GM19463 (cell line): ENCODE data around the gene ELFN2.

Experiments
- ATAC-seq: cut with Tn5 transposase; IDR thresholded peaks from one replicate; pipeline ENCODE4 v1.9.1; 2021; ENCODE audit warnings: mild to moderate bottlenecking, moderate library complexity; ENCODE audit not compliant: unreplicated experiment

The ELFN2 gene

DNA sequence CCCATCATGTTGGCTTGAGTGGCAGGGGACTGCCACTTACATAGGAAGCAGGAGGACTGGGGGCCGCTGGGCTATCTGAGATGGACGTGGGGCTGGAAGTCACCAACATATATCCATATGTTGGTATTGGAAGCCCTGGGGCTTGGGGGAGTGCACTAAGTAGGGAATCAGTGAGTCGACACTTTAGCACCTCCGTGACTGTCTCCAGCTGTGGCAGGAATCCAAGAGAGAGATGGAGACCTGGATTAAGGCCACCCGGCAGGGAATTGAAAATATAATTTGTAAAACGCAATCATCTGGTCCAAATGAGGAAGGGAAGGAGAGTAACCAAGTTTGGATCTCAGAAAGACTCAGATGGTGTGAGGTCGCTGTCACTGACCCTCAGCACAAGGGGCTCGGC, 68.4 kb downstream of the ELFN2 start:
- no peak for ATAC-seq

DNA sequence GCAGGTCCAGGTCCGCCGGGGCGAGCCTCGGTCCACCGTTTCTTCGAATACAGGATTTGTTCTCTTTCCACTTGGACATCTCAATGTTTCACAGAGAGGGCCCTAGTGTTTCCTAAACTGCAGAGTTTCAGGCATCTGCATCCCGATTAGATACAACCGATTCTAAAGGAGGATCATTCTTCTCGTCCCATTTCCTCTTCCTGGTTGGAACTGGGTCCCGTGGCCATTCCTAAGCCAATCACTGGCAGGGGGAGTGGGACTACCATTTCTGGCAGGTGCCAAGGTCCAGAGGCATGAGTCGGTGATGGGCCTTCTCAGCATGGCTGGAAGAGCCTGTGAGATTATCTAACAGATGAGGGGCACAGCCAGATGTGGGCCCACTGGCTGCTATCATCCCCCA, 68.9 kb downstream of the ELFN2 start:
- ATAC-seq, result no peak

DNA sequence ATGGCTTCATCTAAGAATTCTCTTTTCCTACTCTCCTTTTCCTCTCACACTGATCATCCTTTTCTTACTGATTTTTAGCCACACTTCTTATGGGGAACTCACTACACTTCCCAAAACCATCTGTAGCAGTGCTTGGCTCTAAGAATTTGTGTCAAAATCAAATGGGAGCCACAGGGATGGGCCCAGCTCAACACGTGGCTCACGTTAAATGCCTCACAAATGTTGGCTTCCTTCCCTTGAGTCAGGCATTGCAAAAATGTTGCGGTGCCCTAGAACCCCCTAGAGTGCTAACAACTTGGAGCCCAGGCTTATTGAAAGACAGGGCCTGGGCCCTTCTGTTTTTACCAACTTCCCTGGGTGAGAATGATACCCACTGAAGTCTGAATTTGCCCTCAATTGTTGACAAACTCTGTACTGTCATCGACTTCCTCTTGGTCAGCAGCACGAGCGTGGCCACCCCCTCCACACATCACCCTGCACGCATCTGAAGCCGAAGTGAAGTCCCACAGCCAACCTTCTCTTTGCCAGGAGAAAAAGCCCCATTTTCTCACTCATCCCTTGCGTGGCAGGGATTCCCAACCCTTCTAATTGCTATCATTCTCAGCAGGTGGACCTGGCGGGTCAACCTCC, 69.7 kb downstream of the ELFN2 start:
- no peak for ATAC-seq

DNA sequence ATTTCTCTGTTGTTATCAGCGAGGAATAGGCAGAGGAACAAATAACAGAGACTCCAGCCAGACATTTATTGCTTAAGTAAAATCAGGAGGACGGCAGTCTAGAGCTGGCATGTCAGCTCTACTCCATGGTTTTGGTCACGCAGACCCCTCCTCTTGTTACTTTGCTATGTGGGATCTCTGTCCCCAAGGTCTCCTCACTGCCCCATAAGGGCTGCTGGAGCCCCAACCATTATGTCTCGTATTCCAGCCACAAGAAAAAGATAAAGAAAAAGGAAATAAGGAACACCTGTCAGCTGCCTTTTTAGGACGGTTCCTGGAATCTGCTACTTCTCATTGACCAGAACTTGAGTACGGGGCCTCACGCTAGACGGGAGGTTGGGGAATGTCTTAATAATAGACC, 70.4 kb downstream of the ELFN2 start:
- no peak for ATAC-seq

DNA sequence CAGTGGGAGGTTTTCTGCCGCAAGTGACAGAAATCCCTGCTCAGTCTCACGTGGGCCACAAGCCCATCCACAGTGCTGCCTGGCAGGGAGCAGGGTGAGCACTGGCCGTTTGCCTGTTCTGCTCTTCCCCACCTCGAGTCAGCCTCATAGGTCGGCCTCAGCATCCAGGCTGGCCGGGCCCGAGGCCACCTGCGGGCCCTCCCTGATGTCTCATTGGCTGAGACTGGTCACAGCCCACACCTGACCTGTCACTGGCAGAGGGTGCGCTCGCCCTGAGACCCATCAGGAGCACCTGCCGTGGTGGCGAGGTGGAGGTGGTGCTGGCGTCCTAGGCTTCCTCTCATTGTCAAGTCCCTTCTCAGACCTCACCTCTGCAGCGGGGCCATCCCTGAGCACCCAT, 72.1 kb downstream of the ELFN2 start:
- no peak for ATAC-seq

DNA sequence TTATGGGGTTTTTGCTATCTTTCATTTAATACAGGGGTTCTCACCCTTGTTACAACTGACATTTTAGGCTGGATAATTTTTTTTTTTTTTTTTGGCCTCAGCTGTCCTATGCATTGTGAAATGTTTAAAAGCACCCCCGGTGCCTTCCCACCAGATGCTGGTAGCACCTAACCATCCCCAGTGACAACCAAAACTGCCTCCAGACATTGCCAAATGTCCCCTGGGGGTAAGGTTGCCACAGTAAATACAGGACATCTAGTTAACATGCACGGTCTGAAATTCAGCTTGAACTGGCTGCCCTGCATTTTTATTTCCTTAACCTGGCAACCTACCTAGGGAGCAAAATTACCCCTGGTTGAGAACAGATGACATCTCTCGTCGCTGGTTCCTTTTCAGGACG, 72.6 kb downstream of the ELFN2 start:
- no peak for ATAC-seq

DNA sequence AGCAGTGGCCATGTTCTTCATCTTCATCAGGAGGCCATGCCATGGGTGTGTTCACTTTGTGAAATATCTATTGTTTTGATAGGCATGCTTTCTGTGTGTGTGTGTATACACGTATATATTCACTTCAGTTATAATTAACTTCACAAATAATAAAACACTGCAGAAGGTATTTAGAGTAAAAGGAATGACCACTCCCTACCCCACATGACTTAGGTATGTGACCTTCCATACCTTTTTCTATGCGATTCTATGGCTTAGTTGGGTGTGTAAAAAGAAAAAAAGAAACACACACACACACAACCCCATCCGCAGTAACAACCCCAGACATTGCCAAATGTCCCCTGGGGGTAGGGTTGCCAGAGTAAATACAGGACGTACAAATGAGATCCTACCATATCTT, 73.0 kb downstream of the ELFN2 start:
- no peak for ATAC-seq

DNA sequence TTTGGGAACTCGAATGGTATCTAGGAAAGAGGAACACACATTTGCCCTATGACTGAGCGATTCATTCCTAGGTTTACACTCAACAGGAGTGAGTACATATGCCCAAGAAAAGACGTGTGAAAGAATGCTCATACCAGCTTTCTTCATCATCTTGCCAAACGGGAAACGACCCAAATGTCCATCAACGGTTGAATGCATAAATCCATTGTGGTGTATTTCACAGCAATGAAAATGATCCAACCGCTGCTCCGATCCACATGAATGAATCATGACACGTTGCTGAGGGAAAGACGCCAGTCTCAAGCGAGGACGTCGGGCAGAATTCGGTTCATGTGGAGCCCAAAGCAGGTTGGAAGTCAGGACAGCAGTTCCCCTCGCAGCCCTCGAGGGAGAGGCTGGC, 73.4 kb downstream of the ELFN2 start:
- no peak for ATAC-seq

DNA sequence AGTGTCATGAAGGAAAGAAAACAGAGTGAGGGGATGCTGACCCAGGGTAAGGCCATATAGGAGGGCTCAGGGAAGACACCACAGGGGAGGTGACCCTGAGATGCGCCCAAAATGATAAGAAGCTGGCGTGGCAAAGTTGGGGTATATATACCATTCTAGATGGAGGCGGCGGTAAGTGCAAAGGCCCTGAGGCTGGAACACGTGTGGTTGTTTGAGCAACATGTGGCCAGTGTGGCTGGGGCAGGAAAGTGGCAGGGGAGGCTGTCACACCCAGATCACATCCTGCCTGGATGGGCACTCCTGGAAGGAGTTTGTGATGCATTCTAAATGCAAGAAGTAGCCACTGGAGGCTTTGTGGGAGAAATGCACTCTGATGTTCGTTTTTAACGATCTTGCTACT, 74.8 kb downstream of the ELFN2 start:
- no peak for ATAC-seq

DNA sequence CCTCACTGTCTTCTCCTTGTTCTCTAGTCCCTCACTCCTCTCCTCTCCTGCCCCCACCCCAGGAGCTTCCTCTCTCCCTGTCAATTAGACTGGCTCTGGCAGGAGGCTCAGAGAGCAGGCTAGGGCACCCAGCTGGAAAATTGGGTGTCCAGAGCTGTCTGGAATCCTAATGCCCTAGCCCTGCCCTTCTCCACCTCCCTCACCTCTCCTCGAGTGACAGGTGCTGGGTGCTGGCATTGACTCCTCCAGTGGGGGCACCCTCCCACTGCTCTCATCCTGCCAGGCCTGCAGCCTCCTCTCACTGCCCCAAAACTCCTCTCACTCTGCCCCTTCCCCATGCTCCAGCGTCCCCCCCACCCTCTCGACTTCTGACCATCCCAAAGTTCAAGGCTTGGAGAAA, 76.0 kb downstream of the ELFN2 start:
- ATAC-seq, result no peak

DNA sequence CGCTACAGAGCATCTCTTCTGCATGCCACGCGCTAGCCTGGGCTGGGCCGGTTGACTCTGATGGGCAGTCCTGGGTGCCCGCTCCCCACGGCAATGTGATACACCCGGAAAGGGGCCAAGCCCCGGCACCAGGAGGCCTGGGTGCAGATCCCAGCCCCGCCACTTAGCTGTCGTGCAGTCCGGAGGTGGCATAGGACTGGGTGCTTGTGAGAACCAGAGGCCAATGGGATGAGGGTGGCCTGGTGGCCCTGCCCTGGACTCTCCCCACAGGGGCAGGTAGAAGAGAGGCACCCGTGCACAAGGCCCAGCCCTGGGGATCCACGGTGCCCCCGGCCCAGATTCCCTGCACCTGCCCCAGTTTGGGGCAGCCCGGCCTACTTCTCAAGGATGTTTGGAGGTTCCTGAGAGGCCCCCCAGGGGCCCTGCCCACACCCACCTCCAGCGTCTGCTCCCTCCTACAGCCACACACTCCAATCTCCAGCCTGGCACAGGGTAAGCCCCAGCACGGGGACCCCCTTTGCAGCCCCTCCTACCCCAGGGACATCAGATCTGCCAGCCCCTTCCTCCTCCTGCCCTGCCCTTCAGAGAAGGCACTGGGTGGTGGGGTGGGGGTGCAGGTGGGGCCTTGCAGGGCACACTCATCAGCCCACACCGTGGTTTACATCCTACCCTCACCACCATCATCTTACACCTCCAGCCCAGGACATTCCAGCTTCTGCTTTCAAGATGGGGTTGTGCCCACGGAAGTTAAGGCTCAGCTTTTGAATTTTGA, 78.0 kb downstream of the ELFN2 start:
- ATAC-seq, result no peak

DNA sequence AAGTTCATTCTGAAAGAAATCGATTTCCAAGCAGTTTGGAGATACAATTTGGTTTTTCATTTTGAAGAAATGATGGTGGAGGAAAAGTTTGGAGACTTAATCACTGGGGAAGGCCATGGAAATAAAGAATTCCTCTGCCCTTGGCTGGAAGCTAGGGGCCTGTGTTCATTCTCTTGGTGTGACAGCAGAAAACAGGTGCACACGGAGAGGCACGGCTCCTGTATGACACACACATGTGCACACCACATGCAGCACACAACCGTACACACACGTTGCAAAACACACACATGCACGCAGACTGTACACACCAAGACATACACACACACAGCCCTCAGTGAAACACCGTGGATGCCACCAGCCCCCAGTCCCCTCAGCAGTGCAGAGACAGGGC, 80.8 kb downstream of the ELFN2 start:
- no peak for ATAC-seq

DNA sequence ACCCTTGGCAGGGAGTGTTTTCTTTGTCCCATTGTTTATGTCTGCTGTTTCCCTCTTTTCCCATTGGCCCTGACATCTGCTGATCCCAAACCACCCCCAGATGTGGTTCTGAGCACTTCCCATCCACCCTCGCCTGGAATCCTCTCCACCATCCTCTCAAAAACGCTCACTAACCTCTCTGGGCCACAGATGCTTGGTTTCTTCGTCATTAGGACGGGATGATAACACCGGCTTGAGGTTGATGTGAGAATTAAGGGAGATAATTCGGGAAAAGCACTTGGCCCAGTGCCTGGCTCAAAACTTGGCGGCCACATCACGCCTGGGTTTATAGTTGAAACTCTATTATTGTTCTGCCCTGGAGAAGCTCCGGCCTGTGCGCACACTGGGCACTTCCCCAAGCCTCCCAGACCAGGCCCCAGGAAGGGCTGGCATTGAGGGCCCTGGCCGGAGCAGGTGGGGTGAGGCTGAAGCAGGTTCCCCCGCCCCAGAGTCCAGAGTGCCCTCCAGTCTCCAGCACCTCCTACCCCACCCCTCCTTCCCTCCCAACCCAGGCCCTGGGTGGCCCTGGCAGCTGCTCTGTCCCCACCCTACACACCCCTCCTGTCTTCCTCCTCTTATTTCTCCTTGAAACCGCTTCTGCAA, 81.3 kb downstream of the ELFN2 start:
- ATAC-seq, result no peak

DNA sequence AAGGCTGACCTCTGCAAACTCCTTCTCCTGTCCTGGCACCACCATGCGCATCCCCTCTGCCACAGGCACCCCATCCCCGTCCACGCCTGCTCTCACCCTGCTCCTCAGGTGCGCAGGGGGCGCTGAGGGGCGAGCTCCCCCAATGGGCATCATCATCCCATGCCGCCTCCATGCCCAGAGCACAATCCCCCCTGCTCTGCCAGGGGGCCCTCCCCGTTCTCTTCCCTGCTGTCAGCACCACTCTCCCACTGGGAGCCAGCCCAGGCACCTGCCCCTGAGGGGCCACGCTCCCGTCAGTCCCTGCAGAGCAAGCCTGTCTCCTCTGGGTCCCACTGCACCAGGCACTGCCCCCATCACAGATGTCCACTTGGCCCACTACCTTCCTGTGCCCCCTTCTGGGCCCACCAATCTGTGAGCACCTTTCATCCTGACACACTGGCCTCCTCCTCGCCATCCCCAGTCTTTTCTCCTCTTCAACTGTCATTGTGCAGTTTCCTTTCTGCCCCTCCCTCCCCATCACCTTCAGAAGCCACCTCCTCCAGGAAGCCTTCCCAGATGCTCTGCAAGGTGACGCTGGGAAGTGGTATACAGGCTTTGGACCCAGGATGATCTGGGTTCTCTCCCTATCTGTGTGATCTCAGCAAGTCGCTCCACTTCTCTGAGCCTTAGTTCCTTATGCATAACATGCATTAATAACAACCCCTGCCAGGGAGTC, 82.4 kb downstream of the ELFN2 start:
- ATAC-seq, result no peak

DNA sequence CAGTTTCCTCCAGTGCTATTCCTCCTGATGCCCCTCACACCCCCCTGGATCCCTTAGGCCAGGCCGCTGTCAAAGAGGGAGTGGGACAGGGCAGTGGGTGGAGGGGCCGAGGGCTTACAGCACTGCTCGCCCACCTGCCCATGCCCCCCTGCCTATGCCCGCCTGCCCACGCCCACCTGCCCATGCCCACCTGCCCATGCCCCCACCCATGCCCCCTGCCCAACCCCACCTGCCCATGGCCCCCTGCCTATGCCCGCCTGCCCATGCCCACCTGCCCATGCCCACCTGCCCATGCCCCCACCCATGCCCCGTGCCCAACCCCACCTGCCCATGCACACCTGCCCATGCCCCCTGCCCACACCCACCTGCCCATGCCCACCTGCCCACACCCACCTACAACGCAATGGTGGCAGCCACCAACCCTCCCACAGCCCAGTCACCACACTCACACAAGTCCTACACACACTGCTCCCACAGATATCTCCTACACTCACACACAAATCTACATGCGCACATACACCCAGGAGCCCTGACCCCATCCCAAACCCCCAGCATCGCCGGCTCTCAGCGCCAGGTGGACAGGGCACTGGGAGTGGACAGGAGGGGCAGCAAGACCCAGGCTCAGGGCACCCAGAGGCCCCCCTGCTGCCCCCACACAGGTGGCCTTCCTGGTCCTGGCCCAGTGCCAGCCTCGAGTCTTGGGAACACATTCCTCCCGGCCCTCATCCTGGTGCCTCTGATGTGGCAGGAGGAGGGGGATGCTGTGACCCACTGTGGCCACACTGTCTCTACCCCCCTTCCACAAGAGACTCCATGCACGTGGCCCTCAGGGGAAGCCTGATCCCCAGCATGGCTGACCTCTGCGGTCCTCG, 83.2 kb downstream of the ELFN2 start:
- no peak for ATAC-seq

DNA sequence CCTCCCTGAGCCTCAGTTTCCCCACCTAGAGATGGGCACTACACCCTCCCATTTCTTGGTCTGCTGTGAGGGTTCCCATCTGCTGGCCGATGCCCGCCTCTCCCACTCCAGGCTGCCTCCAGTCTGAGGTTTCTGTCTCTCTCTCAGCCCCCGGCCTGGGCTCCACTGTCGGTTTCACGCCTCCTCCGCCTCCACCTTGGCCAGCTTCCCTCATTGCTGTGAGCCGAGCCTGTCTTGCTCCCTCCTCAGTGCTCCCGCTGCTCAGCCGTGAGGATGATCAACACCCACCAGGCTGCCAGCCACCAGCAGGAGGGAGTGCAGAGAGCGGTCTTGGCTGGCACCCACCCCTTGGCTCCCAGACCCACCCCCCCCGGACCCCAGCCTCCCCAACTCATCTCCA, 83.9 kb downstream of the ELFN2 start:
- no peak for ATAC-seq

DNA sequence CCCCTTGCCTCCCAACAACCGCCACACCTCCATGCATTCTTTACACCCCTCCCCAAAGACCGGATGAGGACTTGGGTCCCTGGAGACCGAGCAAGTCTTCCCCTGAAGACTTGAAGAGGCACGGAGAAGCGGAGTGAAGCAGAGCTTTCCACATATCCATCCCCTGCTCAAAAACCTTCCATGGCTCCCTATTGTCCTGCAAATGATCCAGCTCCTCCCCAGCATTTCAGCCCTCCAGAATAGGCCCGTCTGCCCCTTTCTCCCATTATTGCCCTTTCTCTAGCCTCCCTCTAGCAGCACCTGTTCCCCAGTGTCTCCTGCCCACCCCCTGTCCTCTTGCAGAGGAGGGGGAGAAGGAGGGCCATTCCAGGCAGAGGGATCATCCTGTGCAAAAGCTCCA, 85.2 kb downstream of the ELFN2 start:
- no peak for ATAC-seq

DNA sequence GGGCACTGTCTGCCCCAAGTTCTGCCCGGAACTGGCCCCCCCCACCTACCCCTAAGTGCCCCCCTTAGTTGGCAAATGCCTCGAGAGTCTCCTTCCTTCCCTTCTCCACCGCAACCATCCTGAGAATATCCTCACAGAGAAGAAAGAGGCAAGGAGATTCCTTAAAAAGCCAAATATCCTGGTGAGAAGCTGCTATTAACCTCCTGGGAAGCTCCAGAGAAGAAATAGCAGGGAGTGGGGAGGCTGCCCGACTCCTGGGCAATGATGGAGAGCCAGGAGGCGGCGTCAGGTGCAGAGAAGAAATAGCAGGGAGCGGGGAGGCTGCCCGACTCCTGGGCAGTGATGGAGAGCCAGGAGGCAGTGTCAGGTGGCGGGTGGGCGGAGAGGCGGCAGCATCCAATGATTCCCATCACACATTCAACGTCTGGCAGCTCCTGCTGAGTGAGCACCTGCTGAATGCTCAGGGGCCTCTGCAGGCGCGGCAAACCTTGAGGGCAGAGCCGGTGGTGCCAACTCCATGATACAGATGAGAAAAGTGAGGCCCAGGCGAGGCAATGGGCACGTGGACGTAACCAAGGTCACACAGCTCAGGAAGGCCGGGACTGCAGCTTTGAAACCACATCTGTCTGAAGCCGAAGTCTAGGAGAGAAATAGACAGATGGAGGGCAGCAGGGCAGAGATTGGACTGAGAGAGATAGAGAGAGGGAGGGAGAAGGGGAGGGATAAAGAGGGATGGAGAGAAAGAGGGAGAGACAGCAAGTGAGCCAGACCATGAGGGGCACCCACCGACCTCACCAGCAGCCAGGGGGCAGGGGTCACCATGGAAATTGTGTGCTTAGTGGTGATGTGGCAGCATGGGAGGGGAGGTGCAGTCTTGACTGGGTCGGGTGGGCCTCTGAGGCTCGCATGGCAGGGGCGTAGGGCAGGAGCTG, 86.7 kb downstream of the ELFN2 start:
- ATAC-seq, result no peak

DNA sequence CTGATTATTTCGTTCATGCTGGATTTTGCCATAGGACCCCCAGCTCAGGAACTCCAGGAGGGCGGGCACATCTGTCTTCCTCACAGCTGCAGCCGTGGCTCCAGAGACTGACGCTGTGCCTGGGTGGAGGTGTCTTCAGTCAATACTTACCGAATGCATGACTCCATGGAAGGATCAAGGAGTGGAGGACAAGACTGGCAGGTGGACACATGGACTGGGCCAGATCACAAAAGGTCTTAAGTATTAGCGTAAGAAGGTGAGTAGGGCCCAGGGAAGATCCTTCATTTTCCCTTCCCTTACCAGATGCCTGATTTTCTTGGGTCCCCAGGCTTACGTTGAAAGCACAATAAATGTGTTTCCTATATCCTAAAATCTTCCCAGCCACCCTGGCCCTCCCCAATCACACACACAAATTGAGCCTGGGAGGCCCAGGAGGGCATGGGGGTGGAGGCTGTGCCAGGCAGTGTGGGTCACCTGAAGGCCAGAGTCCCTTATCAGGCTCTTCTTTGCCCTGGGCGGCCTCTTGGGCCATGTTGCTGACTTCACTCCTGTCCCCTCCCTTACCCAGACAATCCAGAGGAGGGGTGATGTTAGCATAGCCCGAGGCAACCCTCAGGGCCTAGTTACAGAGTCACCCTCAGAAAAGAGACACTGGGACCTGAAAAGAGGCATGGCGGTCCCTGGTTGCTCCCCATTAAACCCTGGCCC, 88.6 kb downstream of the ELFN2 start:
- ATAC-seq, result no peak
